NK-92 (cell line): Measurements from ENCODE around the gene JAML.

ENCODE experiments used
- DNase-seq: peaks from one replicate; lab custom pipeline; 2025; ENCODE audit not compliant: unreplicated experiment; lab: John Stamatoyannopoulos, UW

The JAML gene

DNA sequence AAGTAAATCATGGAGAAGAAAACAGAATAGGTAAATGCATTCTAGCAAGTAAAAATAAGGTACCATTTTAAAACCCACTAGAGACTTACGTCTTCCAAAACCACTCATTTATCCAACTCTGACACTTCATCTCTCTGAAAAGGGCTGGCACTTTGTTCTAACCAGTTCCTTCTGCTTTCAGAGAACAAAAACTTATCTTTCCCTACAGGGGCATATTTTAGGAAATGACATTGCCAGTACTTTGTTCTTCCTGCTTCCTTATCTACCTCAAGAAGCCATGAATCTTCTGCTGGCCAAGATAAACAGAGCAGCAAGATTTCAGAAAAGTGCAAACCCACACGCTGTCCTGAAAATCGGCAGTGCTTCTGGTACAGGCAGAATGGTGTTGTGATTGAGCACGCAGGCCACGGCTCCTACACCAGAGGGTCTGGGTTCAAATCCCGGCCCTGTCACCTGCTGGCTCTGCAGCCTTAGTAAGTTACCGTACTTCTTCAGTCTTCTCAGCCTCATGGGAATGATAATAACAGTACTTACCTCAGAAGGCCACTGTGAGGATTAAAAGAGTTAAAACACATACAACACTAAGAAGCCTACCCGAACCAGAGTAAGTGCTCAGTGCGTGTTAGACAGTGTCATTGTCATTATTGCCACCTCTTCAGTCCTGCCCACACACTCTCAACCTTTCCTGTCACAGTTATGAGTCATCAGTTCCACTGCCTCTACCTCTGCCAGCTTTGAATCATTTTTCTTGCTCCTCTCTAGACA lies 16.4 kb upstream of the JAML start:
- DNase-seq: no peak

DNA sequence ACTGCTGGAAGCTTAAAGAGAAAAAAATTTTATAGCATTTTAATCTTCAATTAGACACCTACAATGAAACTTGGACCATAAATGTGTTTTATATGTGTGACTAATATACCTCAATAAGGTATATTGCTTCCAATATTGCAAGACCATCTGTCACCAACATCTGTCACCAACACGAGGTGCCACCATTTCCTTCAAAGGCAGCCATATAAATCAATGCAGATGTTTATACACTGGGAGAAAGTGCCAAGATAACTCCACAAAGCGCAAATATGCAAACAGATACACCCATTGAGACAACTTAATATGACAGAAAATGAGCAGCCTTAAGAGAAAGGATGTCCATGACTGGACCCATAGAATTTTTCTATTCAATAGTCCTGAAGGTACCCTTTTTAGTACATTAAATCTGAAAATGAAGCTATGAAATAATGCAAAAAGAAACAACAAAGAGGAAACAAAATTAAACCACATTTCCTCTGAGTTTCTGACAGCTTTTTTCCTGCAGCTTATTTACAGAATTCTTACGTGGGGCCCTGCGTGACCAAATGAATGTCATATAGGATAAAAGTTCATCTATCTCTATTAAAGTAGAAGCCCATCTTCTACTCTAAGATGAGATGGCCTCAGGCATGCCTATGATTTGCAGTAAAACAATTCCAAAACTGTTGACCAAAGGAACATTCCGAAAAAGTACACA lies 14.8 kb upstream of the JAML start:
- DNase-seq: no peak

DNA sequence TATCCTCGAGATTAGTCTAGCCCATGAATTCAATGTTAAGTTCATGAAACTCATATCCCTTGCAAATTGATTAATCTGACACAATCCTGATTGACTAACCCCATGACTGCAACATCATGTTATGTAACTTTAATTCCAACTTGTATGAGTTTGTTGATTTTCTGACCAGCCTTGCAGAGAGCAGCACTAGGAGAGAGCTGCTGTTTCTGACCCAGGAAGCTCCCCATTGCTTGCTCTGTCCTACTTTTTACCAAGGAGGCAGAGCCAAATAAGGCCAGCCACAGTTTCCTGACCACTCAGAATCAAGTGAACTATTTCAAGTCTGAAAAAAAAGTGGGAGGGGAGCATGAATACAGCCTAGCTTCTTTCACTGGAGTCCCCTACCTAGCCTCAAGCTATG lies 14.1 kb upstream of the JAML start:
- DNase-seq: no peak

DNA sequence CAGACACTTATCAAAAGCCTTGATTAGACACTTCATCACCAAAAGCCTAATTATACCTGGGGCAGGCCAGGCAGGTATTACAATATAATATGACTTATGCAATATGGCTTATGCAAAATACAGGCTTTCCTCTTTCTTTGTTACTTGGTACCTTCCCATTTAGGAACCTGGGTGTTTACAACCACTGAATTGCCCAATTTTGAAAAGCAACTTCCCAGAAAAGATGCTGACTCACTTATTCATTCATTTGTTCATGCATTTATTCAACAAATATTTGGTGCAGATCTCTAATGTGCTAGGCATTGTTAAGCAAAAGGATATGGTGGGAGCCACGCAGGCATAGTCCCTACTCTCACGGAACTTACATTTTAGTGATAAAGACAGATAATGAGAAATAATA lies 13.6 kb upstream of the JAML start:
- no peak for DNase-seq

DNA sequence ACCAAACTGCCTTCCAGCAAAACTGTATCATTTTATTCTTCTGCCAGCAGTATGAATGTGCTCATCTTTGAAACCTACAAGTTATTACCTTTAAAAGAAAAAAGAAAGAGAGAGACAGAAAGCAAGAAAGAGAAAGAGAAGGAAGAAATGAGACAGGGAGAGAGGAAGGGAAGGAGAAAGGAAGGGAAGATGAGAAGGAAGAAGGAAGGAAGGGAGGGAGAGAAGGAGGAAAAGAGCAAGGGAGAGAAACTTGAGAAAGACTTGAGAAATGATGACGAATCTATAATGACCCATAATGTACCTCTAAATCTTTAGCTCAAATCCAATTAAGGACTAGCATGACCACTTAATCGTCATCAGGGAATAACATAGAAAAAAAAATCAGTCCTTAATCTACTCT lies 11.4 kb upstream of the JAML start:
- no peak for DNase-seq

DNA sequence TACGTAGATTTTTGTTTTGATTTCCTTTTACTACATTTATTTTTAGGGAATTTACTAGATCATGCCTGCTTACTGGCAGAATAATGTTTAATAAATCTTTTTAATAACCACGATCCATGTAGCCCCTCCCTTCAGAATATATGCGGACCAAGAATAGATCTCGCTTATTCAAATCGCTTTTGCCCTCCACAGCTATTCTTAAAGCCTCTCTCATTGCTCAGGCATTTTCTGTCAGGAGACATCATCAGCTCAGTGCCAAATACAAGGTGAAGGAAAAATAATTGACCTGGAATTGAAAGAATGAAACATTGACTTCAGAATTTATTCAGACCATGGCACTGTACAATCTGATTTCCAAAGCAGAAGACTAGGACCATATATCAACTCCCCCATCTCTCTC lies 10.0 kb upstream of the JAML start:
- no peak for DNase-seq

DNA sequence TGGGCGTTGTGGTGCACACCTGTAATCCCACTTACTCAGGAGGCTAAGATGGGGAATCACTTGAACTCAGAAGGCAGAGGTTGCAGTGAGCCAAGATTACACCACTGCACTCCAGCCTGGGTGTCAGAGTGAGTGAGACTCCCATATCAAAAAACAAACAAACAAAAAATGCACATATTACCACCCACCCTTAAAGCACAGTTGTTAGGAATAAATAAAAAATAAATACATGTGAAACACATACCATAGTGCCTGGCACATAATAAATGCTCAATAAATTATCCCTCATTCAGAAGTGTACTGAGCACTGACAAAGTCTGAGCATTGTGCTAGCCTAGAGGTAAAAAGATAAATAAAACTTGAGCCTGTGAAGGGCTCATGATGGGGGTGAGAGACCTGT lies 9.0 kb upstream of the JAML start:
- no peak for DNase-seq

DNA sequence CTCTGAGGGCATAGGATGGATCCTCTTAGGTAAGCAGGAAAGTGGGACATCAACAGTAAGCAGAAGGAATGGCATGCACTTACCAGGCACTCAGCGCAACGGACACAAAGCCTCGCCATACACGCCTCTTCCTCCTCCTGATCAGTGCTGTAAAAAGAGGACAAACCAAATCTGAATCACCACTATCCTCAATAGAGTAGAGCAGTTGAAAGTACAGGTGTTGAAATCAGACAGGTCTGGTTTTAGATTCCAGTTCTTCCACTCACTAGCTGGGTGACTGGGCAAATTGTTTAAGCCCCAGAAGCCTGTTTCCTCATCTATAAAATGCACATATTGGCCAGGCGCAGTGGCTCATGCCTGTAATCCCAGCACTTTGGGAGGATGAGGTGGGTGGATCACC lies 8.6 kb upstream of the JAML start:
- DNase-seq: no peak

DNA sequence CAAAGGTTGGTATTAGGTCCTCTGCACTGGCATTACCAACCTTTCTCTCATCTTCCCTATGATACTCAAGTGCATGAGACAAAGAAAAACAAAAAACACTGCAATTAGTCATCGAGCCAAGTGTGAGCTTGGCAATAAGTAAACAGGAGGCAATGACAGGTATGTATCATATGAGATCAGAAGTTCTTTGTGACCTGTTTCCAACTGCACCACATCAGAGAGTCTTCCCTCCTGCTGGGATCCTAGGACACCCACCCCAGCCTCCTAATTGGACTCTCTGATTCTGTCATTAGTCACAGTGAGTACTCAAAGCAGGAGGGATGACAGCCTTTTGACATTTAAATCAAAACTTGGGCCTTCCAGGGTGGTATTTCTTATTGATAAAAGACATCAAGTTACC lies 7.8 kb upstream of the JAML start:
- no peak for DNase-seq

DNA sequence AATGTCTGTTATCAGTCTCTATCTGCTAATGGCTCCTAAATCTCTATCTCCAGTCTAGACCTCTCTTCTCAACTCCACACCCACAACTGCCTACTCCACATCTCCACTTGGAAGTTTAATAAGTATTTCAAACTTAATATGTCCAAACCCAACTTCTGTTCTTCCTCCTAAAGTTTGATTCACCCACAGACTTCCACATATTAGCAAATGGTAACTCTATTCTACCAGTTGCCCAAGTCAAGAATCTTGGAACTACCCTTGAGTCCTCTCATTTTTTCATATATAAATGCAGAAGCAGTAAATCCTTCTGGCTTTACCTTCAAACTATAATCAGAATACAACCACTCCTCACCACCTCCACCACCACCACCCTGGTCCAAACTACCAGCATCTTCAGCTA lies 6.7 kb upstream of the JAML start:
- DNase-seq: no peak

DNA sequence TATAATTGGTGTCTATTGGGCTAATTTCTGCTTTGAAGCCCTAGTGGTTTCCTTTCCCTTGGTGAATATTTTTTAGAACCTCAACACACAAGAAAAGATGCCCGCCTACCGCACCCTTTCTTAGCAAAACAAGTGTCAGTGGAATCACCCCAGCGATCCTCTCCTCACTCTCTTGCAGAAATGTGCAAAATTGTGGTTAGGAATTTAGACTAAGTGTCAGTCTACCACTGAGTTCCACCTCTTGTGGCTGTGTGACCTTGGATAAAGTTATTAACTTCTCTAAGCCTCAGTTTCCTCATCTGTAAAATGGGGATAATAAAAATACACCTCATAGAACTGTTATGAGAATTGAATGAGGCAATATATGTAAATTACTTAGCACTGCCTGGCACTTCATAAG lies 5.3 kb upstream of the JAML start:
- DNase-seq: no peak

DNA sequence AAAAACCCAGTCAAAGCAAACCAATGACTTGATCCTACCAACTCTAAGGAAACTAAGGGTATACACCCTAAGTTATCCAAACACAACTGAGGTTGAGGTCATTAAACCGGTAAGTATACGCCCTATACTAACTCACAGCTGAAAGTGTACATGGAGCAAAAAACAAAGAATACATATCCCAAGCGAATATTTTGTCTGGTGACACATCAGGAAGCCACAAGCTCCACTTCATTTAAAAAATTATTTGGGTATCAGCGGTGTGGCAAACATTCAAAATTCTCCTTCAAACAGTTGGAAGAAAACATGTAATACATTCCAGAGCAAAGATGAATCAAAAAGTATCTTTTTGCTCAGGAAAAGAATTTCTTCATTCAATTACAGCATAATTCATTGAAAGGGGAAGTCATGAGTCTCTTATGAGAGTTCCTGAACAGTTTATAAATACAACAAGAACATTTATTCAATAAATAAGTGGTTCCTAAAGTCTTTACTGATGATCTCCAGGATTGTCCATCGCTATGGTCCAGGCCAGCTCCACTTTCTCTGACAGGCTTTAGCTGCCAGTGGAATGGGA lies 4.5 kb upstream of the JAML start:
- no peak for DNase-seq

DNA sequence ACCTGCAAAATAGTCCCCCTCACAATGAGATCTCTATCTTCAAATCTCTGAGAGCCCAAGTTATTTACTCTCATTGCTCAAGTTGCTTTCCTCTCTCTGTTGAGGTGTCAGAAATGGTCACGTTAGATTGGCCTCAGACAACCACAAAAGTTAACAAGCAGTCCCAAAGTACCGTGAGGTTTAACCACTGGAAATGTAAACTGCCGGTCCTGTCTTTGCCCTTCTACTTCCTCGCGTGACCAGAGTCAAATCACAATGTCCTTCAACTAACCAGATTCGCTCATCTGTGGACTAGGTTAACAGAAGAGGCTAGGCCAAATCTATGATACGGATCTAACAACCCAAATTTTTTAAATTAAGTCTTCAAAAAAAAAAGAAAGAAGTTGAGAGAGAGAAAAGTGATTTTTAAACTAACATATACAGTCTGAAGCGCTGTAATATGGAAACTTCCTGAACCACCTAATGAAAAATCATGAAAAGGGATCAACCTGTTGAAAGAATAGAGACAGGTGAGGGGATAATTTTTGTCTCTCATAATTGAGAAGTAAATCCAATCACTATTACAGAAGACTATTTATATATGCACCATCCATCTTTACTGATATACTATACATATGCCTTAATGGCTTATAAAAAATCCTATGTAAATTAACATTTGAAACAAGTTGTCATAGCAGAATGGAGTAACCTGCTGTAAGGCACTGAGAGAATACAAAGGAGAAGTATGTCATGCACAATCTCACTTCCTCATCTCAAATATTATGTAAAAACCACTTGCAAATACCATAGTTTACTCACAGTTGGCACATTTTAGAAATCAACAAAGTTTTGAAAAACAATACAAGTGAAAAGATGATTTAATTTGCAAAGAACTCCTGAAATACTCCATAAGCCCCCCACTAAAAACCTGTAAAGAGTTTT lies 3.3 kb upstream of the JAML start:
- no peak for DNase-seq

DNA sequence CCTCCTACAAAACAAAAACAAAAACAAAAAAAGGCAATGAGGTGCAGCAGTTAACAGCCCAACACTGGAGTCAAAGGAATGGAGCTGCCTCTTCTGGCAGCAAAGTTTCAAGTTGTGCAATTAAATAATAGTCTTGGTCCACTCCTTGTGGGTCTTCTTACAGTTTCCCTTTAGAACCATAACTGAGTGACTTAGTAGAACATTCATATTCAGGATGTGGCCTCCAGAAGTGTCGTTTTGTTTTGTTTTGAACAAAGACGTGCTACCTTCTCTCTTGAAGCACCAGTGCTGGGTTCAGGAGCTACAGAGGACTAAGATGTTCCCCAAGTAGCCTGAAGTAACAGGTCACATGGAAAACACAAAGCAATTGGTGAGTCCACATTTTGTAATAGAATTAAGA lies 2.0 kb upstream of the JAML start:
- DNase-seq: no peak

DNA sequence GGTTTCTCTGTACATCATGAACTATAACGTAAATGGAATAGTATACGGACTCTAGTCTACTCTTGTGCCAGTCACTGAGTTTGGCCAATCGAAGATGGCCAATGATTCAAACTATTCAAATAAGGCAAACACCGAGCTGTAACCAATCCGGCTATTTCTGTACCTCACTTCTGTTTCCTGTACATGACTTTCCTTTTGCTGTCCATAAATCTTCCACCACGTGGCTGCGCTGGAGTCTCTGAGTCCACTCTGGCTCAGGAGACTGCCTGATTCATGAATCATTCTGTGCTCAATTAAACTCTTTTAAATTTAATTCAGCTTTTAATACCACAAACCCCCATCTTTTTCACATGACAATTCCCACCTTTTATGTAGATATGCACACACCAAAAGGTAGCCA lies 1.5 kb upstream of the JAML start:
- DNase-seq: no peak

DNA sequence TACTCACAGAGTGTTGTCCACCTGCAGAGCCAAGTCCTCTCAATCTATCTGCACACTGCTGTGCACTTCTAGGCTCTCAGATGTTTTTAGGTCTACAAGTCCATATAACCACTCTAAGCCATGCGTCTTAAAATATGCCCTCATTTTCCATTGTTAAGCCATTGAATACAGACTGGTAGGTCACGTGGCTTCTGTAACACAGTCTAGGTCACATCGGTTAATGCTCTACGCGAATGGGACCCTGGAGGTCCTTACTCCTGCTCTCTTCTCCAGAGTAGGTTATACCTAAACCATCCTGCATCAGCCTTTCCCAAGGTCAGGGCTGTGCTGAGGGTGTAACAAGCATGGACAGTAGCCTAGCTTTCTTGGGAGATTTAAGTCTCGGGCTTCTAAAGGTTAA lies 819 bp downstream of the JAML start:
- no peak for DNase-seq

DNA sequence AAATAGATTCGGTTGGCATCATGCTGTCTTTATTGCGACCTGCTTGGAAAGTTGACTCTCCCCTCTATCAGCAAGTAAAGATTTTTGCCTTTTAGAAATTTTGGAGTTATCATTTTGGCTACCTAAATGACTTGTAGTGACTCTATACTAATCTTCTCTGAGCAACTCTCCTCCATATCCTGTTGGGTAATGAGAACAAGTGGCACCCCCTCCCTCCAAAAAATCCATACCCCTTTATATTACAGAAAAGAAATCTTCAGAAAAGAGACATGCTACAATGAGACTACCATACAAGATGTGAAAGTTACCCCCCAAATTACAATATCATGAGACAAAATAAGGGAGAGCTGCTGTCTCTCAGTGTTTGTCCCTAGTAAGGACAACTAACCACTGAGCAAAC lies 1.2 kb downstream of the JAML start:
- no peak for DNase-seq

DNA sequence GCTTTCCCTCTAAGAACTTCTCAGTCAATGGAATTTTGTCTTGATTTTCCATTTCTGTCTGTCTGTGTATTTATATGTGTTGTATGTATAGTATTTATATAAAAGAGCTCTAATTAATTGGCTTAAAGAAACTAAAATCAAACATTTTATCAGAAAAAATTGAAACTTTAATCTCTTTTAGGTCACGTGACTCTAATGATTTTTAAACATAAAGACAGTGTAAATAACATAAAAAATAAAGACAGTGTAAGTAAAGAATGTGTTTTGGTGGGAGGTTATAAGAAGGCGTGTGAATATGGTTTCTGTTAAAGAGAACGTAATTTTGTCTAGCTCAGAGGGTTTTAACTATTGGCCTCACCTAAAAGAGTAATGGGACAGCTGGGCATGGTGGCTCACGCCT lies 2.4 kb downstream of the JAML start:
- no peak for DNase-seq

DNA sequence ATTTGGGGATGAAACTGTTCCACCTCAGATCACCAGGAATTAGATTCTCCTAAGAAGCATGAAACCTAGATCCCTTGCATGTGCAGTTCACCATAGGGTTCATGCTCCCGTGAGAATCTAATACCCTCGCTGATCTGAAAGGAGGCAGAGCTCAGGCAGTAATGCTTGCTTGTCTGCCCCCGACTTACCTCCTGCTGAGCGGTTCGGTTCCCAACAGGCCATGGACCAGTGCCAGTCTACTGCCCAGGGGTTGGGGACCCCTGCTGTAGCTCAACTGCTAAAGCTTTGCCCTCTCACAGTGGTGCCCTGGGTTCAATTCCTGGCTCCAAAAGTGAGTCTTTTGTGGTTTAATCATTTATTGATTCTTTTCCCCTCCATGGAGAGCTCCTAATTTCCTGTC lies 3.4 kb downstream of the JAML start:
- DNase-seq: no peak

DNA sequence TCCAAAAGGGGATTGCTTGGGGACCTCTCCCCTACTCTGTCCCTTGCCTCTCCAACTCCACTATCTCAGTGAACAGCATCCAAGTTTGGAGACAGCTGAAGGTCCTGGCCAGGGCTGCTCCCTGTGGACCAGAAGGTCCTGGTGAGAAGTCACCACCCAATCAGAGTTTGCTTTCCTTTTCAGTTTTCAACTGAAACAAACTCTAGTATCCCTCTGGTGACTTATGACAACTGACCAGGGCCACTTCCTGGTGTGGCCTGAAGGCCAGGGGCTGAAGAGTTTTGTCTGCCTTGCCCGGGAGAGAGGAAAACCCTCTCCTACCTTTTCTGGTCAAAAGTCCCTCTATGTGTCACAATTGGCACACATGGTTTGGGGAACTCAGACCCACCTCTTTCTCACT lies 5.1 kb downstream of the JAML start:
- no peak for DNase-seq

DNA sequence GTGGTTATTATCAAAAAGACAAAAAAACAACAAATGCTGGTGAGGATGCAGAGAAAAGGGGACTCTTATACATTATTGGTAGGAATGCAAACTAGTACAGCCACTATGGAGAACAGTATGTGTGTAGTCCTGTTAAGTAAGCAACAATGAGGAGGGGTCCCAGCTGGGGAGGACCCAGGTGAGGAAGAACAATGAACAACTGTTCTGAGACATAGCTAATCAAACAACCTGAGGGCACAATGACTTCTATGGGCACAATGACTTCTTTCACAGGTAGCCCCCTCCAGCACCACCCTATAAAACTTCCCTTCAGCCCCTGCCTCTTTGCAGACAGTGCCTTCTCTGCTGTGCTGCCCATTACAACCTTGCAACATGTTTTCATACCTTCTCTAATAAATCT lies 5.6 kb downstream of the JAML start:
- no peak for DNase-seq

DNA sequence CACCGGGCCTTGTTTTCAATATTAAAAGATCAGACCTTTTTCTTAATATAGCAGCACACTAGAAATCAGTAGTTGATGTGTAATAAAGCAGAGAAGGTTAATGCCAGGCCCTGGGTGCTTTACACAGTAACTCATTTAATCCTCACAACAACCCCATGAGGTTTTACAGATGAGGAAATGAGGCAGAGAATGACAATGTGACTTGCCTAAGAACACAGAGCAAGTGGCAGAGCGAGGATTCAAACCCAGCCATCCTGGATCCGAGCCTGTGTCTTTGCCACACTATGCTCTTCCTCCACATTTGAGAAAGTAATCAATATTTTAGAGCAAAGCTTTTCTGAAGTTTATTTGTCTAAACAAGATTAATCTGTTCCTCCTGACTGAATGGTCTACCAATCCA lies 7.2 kb downstream of the JAML start:
- DNase-seq: no peak
